Peyer's patch (tissue), 4 donors: ENCODE measurements around the gene BACH2.

ENCODE experiments used
- POLR2A ChIP-seq, 2 donors: fragments of 450-650 bp; IDR thresholded peaks; one replicate each; pipeline ENCODE4 v1.5.1; 2017; ENCODE audit warnings: antibody characterized with exemption in 2 of 2, mild to moderate bottlenecking in 2 of 2, moderate library complexity in 2 of 2
- TF ChIP-seq, protein P1 (sequence below), 6 experiments: fragments of 450-650 bp in 4 of 6; fragments of 200-600 bp in 2 of 6; sonication (generic) in 1 of 6; IDR thresholded peaks; one replicate each; pipeline ENCODE4 v1.5.1; 2017 to 2019; ENCODE audit warnings: antibody characterized with exemption in 6 of 6, mild to moderate bottlenecking in 3 of 6, moderate library complexity in 1 of 6

DNA sequence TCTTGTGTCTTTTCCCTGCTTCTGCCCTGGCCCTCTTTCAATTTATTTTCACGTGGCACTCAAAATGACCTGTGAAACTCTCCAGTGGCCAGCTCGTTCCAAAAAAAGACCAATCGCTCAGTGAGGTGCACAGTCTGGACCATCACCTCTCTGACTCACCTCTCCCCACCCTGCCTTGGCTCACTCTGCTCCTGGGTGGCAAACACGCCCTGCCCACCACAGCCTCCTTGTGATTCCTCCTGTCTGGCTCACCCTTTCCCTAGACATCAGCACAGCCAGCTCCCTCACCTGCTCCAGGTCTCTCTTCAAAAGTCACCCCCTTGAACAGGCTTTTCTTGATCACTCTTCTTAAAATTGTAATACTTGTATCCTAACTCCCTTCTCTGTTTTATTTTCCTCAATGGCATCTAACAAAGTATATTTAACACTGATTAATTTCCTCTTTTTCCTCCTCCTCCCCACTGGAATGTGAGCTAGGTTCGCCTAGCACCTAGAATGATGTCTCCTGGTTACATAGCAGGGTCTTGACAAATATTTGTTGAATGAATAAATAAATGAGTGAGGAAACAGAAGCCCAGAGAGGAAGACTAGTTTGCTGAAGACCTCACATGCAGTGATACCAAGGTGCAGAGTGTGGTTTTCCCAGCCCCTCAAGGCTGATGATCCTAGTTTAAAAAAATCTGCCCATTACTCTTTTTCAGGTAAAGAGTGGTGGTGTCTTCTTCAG is 293.4 kb downstream of the BACH2 start:
- TF ChIP-seq, protein P1, sequence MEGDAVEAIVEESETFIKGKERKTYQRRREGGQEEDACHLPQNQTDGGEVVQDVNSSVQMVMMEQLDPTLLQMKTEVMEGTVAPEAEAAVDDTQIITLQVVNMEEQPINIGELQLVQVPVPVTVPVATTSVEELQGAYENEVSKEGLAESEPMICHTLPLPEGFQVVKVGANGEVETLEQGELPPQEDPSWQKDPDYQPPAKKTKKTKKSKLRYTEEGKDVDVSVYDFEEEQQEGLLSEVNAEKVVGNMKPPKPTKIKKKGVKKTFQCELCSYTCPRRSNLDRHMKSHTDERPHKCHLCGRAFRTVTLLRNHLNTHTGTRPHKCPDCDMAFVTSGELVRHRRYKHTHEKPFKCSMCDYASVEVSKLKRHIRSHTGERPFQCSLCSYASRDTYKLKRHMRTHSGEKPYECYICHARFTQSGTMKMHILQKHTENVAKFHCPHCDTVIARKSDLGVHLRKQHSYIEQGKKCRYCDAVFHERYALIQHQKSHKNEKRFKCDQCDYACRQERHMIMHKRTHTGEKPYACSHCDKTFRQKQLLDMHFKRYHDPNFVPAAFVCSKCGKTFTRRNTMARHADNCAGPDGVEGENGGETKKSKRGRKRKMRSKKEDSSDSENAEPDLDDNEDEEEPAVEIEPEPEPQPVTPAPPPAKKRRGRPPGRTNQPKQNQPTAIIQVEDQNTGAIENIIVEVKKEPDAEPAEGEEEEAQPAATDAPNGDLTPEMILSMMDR (IDR thresholded peaks at IDR 0.05): no peak
- no peak for TF ChIP-seq POLR2A (IDR thresholded peaks at IDR 0.05)
